NK-92 (cell line): ENCODE measurements around the gene ADAMTS12.

Source experiments
- DNase-seq: peaks from one replicate; lab custom pipeline; 2025; ENCODE audit not compliant: unreplicated experiment; lab: John Stamatoyannopoulos, UW

Gene ADAMTS12

DNA sequence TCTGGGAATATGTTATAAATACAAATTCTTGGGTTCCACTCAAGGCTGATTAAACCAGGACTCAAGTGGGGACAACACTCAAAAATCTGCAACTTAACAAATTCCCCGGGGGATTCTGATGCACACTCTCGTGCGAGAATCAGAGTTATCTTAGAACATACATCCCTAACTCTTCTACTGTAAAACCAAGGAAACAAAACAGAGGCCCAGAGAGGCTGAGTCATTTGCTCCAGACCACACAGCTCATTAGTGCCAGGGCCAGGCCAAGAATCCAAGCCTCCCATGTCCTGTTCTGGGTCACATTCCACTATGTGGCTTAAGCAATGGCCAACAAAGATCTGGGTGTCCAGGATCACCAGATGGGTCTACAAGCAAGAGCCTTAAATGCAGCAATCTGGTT is 166.0 kb downstream of the ADAMTS12 start:
- DNase-seq = no peak

DNA sequence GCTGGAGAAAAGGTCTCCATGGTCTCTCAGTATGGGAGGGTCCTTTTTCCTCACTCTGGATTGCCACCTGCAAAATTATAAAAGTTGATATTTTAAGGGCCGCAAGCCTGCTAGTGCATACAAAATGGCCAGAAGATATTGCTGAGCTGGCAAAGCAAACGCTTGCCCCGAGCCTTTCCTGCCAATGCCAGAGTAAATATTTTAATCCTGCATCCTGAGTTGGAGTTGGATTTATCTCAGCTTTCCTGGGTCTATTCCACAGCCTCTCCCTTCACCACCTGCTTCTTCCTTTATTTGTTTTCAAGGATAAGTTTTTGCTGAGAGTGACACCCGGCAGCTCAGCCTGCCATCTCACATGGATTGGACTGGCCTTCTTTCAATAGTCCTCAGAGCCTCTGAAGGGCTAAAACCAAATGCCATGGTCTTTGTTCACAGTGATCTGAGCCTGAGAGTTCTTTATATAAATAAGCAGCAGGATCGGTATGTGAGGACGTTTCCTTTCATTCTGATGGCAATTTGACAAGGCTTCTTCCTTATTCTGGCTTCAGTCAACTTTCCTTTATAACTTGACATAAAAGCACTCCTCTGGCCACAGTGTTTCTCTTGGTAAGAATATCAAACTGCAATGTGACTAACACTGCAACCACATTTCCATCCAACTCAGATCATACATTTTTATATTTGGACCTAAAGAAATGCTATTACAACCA is 170.1 kb downstream of the ADAMTS12 start:
- DNase-seq = no peak

DNA sequence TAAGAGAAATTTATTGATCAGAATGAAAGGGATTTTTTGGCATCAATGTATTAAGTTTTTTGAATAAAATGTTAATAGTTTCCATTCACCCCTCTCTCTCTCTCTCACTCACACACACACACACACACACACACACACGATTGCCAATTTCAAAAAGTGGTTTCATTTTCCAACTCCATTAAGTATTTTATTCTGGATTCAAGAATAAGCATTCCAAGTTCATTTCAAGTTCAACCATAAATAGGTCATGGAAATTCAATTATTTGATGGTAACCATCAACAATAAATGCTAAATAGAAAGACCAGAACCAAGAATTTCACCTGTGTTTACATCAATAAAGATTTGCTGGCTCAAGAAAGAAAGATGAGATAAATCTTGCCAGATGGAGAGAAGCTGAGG is 171.6 kb downstream of the ADAMTS12 start:
- no peak for DNase-seq

DNA sequence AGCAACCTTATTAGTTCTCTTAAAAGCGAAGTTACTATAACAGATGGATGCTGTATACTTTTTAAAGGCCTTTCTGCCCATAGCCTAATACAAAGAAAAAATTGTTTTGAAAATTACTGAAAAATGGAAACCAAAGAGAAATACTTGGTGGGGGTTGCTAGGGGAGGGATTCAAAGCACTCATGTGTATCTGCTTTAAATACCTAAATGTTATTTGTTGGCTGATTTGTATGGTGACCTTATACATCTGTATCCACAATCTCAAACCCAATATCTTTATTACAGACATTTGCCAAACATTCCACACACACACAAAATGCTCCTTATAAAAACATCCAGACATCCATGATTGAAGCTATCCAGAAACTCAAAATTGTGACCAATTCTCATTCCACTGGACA is 172.0 kb downstream of the ADAMTS12 start:
- no peak for DNase-seq

DNA sequence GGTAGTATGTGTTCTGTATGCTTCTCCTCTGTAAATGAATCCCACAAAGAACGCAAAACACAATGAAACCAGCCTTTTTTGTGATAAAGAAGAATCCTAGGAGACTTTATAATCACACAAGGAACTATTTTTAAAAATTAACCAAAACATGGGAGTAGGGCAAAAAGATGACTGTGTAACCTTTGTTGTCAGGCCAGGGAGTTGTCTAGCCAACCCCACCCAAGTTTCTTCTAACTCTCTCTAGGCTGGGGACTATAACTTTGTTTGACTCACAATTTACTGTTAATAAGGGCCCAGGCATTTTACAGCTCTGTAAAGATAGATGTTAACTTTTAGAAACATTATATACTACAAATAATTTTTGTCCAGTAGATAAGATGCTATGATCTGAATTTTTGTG is 176.1 kb downstream of the ADAMTS12 start:
- no peak for DNase-seq

DNA sequence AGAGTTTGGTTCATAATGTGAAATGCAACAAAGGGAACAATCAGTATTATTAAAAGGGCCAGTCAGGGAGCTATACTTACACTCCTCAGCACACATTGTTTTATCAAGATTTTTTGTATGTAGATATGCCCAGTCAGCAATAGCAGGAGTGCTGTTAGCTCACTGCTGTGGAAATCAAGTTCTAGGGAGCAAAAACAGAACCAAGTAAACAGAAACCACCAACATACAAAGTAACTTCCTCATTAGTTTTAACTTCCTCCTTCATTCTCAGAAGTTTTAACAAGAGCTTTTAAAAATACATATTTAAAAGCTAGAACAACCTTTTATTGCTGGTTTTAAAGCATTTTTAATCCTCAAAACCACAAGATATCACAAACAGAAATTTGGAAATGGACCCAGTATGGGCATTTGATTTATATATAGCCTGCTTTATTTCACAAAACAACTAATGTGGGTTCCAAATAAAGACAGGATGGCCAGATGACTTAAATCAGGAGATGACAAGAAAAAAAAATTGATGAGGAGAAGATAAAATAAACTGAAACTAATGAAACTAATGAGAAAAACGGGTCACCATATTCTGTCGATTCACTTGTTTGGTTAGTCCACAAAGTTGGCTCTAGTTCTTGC is 178.5 kb downstream of the ADAMTS12 start:
- no peak for DNase-seq

DNA sequence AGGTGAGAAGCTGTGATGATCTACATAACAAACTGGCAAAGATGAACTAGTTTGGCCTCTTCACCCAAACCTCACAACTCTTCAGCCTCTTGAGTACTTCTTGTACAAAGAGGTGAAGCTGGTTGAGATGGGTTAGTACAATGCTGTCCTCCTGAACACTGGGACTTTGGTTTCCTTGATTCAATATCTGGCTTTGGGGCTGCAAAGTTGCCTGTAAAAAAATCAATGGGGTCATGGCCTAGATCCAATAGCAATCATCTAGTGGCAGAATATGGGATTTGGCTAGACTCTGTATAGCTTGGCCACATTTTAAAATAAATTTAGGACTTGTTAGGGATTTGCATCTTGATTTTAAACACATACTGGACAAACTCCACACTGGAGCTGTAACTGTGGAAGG is 179.1 kb downstream of the ADAMTS12 start:
- DNase-seq = no peak

DNA sequence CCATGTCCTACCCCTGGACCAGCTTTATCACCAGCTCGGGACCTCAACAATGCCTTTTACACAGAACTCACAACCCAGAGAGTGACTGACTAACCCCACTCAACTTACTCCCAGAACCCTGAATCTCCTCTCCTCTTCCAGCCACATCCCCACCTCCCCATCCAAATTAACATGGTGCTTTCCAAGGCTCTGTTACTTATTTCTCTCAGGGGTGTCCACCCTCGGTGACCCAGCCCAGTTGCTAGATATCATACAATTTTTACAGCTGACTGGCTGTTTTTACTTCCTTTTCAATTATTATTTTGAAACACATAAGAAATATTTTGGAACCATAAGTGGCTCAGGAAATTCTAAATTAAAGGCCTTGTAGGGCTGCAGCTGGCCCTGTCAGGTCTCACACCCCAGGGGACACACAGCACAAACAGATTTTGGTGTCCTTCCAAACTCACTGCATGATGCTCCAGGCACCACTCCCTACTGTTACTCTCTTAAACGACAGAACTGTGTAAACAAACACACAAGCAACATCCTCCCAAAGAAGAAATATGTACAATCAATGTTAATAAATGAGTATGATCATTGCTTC is 180.6 kb downstream of the ADAMTS12 start:
- no peak for DNase-seq

DNA sequence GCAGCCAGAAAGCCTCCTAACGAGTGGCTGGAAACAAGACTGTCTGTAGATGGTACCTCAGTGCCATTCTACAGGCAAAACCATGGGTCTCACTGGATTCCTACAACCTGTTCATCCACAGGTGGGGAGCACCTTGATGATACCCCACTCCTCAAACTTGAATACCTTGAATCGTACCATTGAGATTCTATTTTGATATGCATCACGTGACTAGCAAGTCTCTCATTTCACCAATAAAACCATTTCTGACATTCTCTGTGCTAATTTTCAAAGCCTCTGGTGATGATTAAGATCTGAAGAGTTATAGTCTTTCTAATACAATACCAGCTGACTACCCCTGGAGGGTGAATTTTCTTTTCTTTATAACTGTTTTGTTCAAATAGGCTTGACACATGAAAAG is 188.9 kb downstream of the ADAMTS12 start:
- no peak for DNase-seq

DNA sequence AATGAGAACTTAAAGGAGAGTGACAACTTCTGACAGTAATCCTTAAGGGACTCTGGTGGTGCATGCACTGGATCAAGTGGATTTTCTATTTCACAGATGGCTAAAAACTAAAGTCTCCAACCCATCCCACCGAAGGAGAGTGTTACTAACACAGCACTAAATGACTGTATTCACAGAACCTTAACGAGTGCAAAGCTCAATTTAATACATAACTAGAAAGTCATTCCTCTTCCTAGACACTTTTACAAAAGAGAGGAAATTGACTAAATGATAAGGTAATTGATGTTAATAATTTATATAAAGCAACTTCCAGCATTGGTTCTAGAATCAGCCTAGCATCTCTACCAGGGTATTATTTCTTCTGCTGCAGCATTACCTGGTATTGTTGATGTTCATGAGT is 189.8 kb downstream of the ADAMTS12 start:
- DNase-seq = no peak

DNA sequence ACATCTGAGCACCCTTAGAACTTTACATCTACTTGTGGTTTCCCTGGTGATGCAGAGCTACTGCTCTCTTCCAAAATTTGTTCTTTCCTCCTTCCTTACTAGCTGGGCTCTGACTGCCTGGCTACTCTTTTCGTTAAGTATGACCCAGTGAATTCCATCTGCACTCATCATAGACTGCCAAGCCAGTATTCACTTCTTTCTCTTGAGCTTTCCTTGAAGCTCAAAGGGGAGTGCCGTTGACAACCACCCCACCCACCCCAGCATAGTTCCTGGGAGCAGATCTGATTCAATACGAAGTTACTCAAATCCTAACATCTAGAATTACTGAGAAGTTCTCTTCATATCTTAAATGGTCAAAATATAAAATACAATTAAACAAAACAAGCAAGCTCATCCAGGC is 190.5 kb downstream of the ADAMTS12 start:
- DNase-seq = no peak

DNA sequence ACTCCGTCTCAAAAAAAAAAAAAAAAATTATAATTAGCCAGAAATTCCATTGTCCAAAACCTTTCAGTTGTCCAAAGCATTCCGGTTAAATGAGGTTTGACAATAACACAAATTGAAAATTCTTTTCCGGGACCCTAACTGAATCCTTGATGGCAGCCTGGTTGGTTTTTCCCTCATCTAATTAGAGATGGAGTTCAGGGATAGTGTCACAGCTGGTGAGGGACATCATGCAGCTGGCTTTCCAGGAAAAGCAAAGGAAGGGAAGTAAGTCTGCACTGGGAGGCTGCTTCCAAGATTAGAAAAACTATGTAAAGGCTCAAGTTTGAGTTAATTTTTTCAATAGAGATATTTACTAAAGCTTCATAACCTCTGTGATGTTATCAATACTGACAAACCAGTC is 195.4 kb downstream of the ADAMTS12 start:
- DNase-seq = no peak

DNA sequence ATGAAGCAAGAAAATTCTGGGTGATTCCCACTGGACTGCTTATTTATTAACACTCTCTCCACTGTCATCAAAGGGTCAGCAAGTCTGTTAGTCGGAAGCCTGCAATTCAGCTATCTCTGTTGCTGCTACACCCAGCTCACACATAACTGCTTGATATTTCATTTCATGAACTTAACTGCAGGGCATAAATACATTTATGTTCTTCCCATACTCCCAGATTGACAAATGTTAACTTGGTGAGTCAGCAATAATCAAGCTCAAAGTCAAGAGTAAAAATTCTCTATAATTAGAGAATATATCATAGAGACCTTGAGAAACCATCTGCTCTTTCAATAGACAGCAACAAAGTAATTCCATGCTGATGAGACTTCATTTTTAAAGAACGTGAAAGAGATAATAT is 198.8 kb downstream of the ADAMTS12 start:
- DNase-seq = no peak

DNA sequence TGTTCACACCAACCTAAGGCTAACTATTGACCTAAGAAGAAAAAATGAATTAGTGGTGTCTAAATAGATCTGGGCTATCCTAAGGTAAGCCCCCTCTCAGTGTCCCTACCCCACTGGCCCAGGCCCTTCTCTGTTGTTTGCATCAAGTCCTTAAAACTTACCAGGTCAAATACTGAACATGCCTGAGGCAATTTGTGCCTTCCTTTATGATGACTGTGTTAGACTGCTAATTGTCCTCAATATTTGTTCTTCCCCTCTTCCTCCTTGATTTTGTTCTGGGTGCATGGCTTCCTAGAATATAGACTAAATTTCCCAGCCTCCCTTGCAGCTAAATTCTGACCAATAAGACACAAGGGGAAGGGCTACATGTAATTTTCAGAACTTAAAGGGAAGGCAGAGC is 199.9 kb downstream of the ADAMTS12 start:
- DNase-seq = no peak

DNA sequence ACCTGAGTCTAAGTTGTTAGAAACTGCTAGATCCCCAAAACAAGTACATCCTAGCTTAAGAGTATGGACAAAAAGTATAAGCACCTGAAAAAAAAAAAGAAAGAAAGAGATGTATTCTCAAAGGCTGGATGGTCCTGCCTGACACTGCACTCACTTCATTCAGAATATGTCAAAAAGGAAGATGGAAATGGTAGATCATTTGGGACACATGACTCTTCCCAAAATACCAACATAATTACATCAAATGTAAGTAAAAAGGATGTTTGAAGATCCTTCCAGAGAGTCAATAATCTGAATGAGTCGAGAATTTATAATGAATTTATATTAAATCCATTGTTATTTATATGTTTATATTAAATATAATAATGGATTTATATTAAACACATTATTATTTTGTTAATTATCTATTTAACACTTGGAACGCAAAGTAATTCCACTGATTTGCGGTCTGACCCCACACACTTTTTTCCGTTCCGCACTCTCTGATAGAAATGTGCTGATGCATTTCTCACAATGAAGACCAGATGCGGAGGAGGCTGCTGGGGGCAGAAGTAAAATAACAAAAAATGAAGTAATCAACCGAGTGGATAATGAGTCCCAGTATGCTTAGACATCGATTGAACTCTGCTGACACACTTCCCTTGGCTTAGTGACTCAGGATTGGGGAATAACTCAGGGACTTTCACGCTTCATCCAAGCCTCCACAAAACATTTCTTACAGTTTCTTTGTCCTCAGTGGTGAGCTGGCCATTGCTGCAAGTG is 201.2 kb downstream of the ADAMTS12 start:
- DNase-seq = no peak

DNA sequence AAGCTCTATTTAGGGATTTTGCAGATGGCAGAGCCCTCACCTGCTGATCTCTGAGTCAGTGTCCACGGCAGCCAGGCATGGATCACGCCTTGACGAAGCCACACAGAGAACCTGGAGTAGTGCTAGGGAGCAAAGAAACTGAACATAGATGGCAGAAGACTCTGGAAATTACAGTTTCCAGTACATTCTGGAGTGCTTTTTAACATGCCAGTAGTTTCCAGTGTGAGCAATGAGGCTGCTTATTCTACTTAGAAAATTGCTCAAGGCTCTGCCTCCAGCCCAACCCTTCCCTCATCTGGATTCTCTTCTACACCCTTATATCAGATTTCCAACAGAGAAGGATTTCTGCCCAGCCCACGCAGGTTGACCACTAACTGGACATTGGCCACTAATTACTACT is 203.3 kb downstream of the ADAMTS12 start:
- DNase-seq = no peak

DNA sequence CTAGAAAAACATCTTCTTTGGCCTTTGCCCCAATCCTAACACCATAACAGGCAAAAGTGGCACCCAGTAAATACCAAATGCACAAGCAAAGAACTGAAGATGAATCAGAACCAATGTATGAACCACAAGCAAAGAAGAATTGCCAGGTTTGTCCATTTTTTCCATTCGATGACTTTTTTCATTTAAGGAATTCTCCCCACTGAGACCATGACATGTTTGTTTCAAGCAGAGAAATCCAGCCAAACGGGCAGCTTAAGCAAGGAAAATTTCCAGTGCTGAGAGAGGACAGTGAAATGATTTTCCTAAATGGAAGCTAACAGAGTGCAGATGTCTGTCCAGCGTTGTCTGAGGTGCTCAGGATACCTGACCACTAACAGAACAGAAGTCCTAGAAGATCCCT is 203.7 kb downstream of the ADAMTS12 start:
- DNase-seq = no peak

DNA sequence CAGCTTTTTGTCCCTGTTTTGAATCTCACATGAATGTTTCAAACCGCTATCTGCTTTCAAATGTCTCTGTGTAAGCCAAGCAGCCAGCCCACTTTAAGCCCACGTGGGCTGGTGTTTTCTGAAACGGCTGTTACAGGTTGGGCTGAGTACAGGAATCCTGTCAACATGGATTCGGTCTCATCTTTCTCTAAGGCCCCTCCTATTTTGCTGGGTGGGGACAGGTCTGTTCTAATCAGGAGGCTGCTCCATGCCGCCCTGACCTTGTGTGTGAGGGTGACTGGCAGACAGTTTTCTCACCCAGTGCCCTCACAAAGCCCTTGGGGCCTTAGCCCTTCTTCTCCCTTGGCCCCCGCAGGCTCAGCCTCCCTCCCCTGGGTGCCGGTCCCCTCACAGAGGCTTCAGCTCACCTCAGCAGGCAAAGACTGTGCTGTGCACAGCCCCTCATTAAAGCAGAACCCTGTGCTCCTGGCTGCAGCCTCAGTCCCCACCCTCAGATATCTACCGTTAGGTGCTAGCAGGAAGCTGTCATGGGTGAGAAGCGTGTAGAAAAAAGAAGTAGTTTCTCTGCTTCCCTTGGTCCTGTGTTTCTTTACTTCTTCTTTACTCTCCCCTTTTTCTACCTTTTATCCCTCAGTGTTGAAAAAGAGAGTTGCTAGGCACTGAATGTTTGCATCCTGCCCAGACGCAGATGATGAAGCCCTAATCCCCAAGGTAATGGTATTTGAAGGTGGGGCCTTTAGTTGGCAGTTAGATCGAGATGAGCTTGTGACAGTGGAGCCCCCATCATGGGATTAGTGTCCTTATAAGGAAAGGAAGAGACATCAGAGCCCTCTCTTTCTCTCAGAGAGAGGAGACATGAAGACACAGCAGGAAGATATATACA is 205.7 kb downstream of the ADAMTS12 start:
- no peak for DNase-seq

DNA sequence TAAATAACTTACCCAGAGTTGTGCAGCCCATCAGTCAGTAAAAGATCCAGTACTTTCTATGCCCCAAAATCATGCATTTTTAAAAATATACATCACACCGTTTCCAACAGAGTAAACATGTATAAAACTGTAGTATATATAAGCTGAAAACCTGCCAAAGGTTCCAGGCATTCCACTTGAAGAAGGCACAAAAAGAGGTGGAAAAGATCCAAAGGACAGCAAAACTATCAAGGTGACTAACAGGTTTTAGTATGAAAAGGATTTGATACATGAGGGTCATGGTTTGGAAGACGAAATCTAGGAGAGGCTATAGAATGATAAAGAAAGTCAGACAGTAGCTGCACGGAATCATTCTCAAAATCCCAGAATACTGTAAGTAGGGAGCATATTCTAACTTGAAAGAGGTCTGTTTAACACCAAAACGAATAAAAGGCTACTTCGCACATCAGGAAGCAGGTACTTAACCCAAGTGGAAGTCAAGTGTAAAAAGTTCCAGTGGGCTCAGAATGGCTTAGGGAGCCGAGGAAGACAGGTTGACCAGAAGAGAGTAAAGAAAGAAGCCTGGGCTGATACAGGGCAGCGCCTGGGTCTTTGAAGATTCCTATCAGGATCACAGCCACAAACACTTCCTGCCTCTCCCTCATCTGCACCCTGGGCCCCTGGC is 207.2 kb downstream of the ADAMTS12 start:
- no peak for DNase-seq

DNA sequence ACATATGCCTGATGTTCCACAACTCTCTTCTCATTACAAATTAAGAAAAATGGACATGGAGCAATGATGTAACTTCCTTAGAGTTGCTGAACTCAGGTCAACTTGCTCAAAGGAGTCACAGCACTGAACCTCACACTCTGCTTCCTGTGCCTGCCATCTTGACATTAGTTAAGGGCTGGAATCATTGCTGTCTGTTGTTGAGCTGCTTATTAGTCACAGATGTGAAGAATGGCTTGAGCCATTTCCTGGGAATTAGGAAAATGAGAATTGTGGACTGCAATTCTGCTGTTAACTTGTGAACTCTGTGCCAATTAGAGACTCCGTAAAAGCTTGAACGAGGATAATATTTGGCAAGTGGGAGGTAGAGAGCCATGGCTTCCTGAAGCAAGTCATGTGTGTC is 212.0 kb downstream of the ADAMTS12 start:
- no peak for DNase-seq
